ENCODE results near the gene C19orf12. TPM values are rescaled to one million over a fixed set of nuclear protein-coding genes. Genes with fewer than 3 reads are reported as not detected.

C19orf12 gene
- total and polyA plus RNA-seq, 2 of the 13 experiments (the other 11 are each of a cell fraction or from before 2014, with no cell fraction given), result 17.7 to 34.4 TPM

DNA sequence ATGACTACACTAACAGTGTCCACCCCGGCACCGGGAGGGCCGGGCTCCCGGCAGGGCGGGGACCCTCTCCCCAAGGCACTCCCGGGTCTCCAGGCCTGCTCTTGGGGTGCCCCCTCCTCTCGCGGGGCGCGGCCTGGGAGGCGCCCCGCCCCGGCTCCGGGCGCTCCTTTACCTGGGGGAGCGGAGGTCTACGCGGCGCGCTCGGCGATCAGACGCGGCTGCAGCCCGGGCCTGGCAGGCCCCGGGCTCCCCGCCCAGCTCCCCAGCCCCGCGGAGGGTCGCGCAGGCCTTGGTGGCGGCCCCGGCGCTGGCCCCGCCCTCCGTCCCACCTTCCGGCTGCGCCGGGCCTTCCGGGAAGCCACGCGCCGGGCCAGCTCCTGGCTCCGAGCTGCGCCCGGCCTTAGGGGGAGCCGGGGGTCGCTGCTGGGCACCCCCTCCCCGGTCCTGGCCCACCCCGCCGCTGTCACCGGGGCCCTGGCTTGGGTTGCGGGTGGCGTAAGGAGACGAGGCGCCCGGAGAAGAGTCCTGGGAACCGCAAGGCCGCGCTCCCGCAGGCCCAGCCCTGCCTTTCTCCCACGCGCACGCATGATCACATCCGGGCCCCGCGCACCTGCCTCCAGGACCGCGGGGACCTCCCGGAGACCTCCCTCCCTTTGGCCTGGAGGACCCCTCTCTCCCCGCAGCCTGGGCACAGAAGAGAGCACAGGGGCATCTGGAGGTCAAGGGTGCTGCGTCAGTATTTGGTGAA lies at the start of gene C19orf12 (continued):
- no peak for TF ChIP-seq CENPT (CRISPR knock-in tag; IDR thresholded peaks at IDR 0.05; ENCODE audit: low read depth)
- TF ChIP-seq ZNF10 (CRISPR knock-in tag; IDR thresholded peaks at IDR 0.05; ENCODE audit: borderline replicate concordance, low read depth), result no peak
- TF ChIP-seq BRD4 (CRISPR knock-in tag; IDR thresholded peaks at IDR 0.05), result peak; percentile 19
- no peak for TF ChIP-seq ZKSCAN8 (CRISPR knock-in tag; IDR thresholded peaks at IDR 0.05; ENCODE audit: borderline replicate concordance)
- TF ChIP-seq SIN3A (IDR thresholded peaks at IDR 0.05; ENCODE audit: borderline replicate concordance, low read depth, low read length), result 0 out of 2 replicates have a peak, but pooled peaks have one; percentile 40
- no peak for TF ChIP-seq ZSCAN30 (CRISPR knock-in tag; IDR thresholded peaks at IDR 0.05)
- TF ChIP-seq KLF12 (CRISPR knock-in tag; IDR thresholded peaks at IDR 0.05; ENCODE audit: borderline replicate concordance), result 0 out of 2 replicates have a peak, but pooled peaks have one; percentile 21
- TF ChIP-seq, protein P1, sequence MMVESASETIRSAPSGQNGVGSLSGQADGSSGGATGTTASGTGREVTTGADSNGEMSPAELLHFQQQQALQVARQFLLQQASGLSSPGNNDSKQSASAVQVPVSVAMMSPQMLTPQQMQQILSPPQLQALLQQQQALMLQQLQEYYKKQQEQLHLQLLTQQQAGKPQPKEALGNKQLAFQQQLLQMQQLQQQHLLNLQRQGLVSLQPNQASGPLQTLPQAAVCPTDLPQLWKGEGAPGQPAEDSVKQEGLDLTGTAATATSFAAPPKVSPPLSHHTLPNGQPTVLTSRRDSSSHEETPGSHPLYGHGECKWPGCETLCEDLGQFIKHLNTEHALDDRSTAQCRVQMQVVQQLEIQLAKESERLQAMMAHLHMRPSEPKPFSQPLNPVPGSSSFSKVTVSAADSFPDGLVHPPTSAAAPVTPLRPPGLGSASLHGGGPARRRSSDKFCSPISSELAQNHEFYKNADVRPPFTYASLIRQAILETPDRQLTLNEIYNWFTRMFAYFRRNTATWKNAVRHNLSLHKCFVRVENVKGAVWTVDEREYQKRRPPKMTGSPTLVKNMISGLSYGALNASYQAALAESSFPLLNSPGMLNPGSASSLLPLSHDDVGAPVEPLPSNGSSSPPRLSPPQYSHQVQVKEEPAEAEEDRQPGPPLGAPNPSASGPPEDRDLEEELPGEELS (CRISPR knock-in tag; IDR thresholded peaks at IDR 0.05), result no peak
- TF ChIP-seq RARA (CRISPR knock-in tag; IDR thresholded peaks at IDR 0.05), result peak; percentile 59
- no peak for TF ChIP-seq SIX4 (CRISPR knock-in tag; IDR thresholded peaks at IDR 0.05)
- TF ChIP-seq ZBTB21 (CRISPR knock-in tag; IDR thresholded peaks at IDR 0.05), result no peak
- no peak for TF ChIP-seq RARG (CRISPR knock-in tag; IDR thresholded peaks at IDR 0.05; ENCODE audit: low read depth)
- TF ChIP-seq, protein P2, sequence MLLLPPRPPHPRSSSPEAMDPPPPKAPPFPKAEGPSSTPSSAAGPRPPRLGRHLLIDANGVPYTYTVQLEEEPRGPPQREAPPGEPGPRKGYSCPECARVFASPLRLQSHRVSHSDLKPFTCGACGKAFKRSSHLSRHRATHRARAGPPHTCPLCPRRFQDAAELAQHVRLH (CRISPR knock-in tag; IDR thresholded peaks at IDR 0.05; ENCODE audit: borderline replicate concordance, low read depth), result no peak
- TF ChIP-seq, protein P3, sequence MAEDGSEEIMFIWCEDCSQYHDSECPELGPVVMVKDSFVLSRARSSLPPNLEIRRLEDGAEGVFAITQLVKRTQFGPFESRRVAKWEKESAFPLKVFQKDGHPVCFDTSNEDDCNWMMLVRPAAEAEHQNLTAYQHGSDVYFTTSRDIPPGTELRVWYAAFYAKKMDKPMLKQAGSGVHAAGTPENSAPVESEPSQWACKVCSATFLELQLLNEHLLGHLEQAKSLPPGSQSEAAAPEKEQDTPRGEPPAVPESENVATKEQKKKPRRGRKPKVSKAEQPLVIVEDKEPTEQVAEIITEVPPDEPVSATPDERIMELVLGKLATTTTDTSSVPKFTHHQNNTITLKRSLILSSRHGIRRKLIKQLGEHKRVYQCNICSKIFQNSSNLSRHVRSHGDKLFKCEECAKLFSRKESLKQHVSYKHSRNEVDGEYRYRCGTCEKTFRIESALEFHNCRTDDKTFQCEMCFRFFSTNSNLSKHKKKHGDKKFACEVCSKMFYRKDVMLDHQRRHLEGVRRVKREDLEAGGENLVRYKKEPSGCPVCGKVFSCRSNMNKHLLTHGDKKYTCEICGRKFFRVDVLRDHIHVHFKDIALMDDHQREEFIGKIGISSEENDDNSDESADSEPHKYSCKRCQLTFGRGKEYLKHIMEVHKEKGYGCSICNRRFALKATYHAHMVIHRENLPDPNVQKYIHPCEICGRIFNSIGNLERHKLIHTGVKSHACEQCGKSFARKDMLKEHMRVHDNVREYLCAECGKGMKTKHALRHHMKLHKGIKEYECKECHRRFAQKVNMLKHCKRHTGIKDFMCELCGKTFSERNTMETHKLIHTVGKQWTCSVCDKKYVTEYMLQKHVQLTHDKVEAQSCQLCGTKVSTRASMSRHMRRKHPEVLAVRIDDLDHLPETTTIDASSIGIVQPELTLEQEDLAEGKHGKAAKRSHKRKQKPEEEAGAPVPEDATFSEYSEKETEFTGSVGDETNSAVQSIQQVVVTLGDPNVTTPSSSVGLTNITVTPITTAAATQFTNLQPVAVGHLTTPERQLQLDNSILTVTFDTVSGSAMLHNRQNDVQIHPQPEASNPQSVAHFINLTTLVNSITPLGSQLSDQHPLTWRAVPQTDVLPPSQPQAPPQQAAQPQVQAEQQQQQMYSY (CRISPR knock-in tag; IDR thresholded peaks at IDR 0.05), result peak; percentile 73
- TF ChIP-seq ZNF44 (CRISPR knock-in tag; IDR thresholded peaks at IDR 0.05), result no peak
- TF ChIP-seq, protein P4, sequence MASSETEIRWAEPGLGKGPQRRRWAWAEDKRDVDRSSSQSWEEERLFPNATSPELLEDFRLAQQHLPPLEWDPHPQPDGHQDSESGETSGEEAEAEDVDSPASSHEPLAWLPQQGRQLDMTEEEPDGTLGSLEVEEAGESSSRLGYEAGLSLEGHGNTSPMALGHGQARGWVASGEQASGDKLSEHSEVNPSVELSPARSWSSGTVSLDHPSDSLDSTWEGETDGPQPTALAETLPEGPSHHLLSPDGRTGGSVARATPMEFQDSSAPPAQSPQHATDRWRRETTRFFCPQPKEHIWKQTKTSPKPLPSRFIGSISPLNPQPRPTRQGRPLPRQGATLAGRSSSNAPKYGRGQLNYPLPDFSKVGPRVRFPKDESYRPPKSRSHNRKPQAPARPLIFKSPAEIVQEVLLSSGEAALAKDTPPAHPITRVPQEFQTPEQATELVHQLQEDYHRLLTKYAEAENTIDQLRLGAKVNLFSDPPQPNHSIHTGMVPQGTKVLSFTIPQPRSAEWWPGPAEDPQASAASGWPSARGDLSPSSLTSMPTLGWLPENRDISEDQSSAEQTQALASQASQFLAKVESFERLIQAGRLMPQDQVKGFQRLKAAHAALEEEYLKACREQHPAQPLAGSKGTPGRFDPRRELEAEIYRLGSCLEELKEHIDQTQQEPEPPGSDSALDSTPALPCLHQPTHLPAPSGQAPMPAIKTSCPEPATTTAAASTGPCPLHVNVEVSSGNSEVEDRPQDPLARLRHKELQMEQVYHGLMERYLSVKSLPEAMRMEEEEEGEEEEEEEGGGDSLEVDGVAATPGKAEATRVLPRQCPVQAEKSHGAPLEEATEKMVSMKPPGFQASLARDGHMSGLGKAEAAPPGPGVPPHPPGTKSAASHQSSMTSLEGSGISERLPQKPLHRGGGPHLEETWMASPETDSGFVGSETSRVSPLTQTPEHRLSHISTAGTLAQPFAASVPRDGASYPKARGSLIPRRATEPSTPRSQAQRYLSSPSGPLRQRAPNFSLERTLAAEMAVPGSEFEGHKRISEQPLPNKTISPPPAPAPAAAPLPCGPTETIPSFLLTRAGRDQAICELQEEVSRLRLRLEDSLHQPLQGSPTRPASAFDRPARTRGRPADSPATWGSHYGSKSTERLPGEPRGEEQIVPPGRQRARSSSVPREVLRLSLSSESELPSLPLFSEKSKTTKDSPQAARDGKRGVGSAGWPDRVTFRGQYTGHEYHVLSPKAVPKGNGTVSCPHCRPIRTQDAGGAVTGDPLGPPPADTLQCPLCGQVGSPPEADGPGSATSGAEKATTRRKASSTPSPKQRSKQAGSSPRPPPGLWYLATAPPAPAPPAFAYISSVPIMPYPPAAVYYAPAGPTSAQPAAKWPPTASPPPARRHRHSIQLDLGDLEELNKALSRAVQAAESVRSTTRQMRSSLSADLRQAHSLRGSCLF (CRISPR knock-in tag; IDR thresholded peaks at IDR 0.05; ENCODE audit: borderline replicate concordance), result no peak
- TF ChIP-seq FIP1L1 (IDR thresholded peaks at IDR 0.05; ENCODE audit: borderline replicate concordance, insufficient read depth, low read depth, low read length), result no peak
